Neuronal stem cell (in vitro differentiated cells): ENCODE results near the gene CAMK1G.

Source experiments
- DNase-seq: peaks from one replicate; pipeline ENCODE4 v3.0.0-alpha.2; 2013; ENCODE audit warnings: low spot score
- H2AFZ ChIP-seq: one replicate; pipeline ENCODE4 v1.6.1; 2013; ENCODE audit warnings: mild to moderate bottlenecking, low read length, inconsistent platforms
- H2AK5ac ChIP-seq: 2 replicates; pipeline ENCODE4 v1.6.1; 2013; ENCODE audit warnings: low read depth, mild to moderate bottlenecking, inconsistent platforms, low read length, moderate library complexity, mixed read lengths
- H2BK120ac ChIP-seq: 2 replicates; pipeline ENCODE4 v1.6.1; 2013; ENCODE audit warnings: low read depth, mild to moderate bottlenecking, inconsistent platforms, low read length, moderate library complexity, mixed read lengths
- H2BK12ac ChIP-seq: one replicate; pipeline ENCODE4 v1.6.1; 2013; ENCODE audit warnings: low read length, inconsistent platforms
- H2BK15ac ChIP-seq: 2 replicates; pipeline ENCODE4 v1.6.1; 2013; ENCODE audit warnings: mild to moderate bottlenecking, low read length, inconsistent platforms, mixed read lengths
- H2BK5ac ChIP-seq: one replicate; pipeline ENCODE4 v1.6.1; 2013; ENCODE audit warnings: inconsistent platforms, mild to moderate bottlenecking, low read length, moderate library complexity
- H3K14ac ChIP-seq: one replicate; pipeline ENCODE4 v1.6.1; 2013; ENCODE audit warnings: low read length, inconsistent platforms
- H3K18ac ChIP-seq: 2 replicates; pipeline ENCODE4 v1.6.1; 2013; ENCODE audit warnings: low read length, inconsistent platforms
- H3K23ac ChIP-seq: 2 replicates; pipeline ENCODE4 v1.6.1; 2013; ENCODE audit warnings: low read depth, mild to moderate bottlenecking, mixed read lengths, low read length, inconsistent platforms; ENCODE audit not compliant: poor library complexity
- H3K27ac ChIP-seq: replicated peaks from 3 replicates; pipeline ENCODE4 v1.5.1; 2013; ENCODE audit warnings: low read length, inconsistent platforms
- H3K27me3 ChIP-seq, 3 experiments: 2 replicates each; pipeline ENCODE4 v1.6.1; 2013; ENCODE audit warnings: low read length in 3 of 3, mild to moderate bottlenecking in 2 of 3, inconsistent platforms in 1 of 3, low read depth in 1 of 3, mixed read lengths in 1 of 3, moderate library complexity in 1 of 3; ENCODE audit not compliant: control insufficient read depth in 3 of 3, insufficient read depth in 3 of 3
- H3K36me3 ChIP-seq, 2 donors: replicated peaks in 1 of 2; 2 replicates each; pipeline ENCODE4 v1.6.1; 2013; ENCODE audit warnings: low read length in 2 of 2; ENCODE audit not compliant: control insufficient read depth in 2 of 2, insufficient read depth in 2 of 2
- H3K4ac ChIP-seq: 2 replicates; pipeline ENCODE4 v1.6.1; 2013; ENCODE audit warnings: inconsistent platforms, mild to moderate bottlenecking, low read length, moderate library complexity
- H3K4me1 ChIP-seq, 2 donors: 1 replicate in 1 of 2; 2 replicates in 1 of 2; pipeline ENCODE4 v1.6.1; 2013; ENCODE audit warnings: low read length in 2 of 2, low read depth in 1 of 2; ENCODE audit not compliant: control insufficient read depth in 2 of 2, insufficient read depth in 1 of 2
- H3K4me2 ChIP-seq: one replicate; pipeline ENCODE4 v1.6.1; 2013; ENCODE audit warnings: mild to moderate bottlenecking, low read length, inconsistent platforms; ENCODE audit not compliant: insufficient read depth, poor library complexity, severe bottlenecking
- H3K4me3 ChIP-seq, 2 donors: 2 replicates each; pipeline ENCODE4 v1.5.1; 2013; ENCODE audit warnings: low read length in 2 of 2, mild to moderate bottlenecking in 2 of 2, inconsistent platforms in 1 of 2, moderate library complexity in 1 of 2
- H3K79me1 ChIP-seq: one replicate; pipeline ENCODE4 v1.6.1; 2013; ENCODE audit warnings: low read depth, mild to moderate bottlenecking, inconsistent platforms, low read length, moderate library complexity
- H3K9ac ChIP-seq: one replicate; pipeline ENCODE4 v1.6.1; 2013; ENCODE audit warnings: mild to moderate bottlenecking, low read depth, low read length, inconsistent platforms; ENCODE audit not compliant: poor library complexity
- H3K9me3 ChIP-seq, 2 donors: replicated peaks in 1 of 2; 2 replicates each; pipeline versions ENCODE3 to v1.6.1; 2013; ENCODE audit warnings: low read length in 2 of 2, mild to moderate bottlenecking in 2 of 2, inconsistent platforms in 1 of 2, low read depth in 1 of 2, mixed read lengths in 1 of 2, moderate library complexity in 1 of 2; ENCODE audit not compliant: control insufficient read depth in 2 of 2, insufficient read depth in 1 of 2
- H4K8ac ChIP-seq: one replicate; pipeline ENCODE4 v1.6.1; 2013; ENCODE audit warnings: low read depth, mild to moderate bottlenecking, inconsistent platforms, low read length, moderate library complexity
- H4K91ac ChIP-seq: one replicate; pipeline ENCODE4 v1.6.1; 2013; ENCODE audit warnings: low read length, low read depth, mild to moderate bottlenecking, inconsistent platforms; ENCODE audit not compliant: poor library complexity
- WGBS, 2 donors: extraction: QIAGEN DNeasy Blood & Tissue Kit; methylation state at CpG; one replicate each; pipeline ENCODE4 v1.1.7; 2013; ENCODE audit warnings: missing lambda C conversion rate in 2 of 2, mixed read lengths in 1 of 2; ENCODE audit not compliant: insufficient read length in 2 of 2, insufficient replicate concordance in 1 of 2; ENCODE audit errors: extremely low coverage in 2 of 2; 5-methylcytosine and 5-hydroxymethylcytosine counted together

Gene CAMK1G

GRCh38 chr1:209607102-209607794 lies 23.7 kb downstream of the CAMK1G start:
- Histone ChIP-seq H3K14ac (no peak overlapping the region), H3K9ac (no peak overlapping the region), H3K4me2 (no peak overlapping the region), H2BK5ac (no peak overlapping the region), H3K27me3 (no peaks in the 10 kb centered on the region), H3K9me3 (no peaks in the 10 kb centered on the region), H3K4me1 (no peaks in the 10 kb centered on the region), H3K79me1 (peaks cover 2% of the 10 kb centered on the region), H2BK120ac (no peak overlapping the region), H3K18ac (no peak overlapping the region), H4K8ac (no peak overlapping the region), H2BK15ac (no peak overlapping the region), H4K91ac (no peak overlapping the region), H2BK12ac (no peak overlapping the region), H3K23ac (no peak overlapping the region), H3K4ac (no peak overlapping the region), H3K27ac (no peak overlapping the region), H3K4me3 (no peak overlapping the region), H2AFZ (no peak overlapping the region), H3K36me3 (peaks cover 0 to 5% of the 10 kb centered on the region in 2 donors), H2AK5ac (no peak overlapping the region)
- DNase-seq, result no peak
- no CpG with 5 or more reads among the region's 1 CpG for WGBS, 2 donors

- Histone ChIP-seq H2BK5ac (no peak overlapping the region), H3K14ac (peak overlapping the region; percentile 38), H3K36me3 (peaks cover 0 to 5% of the 10 kb centered on the region in 2 donors), H3K27me3 (no peaks in the 10 kb centered on the region), H3K9me3 (no peaks in the 10 kb centered on the region), H3K4me2 (no peak overlapping the region), H3K4me1 (no peaks in the 10 kb centered on the region), H3K4ac (no peak overlapping the region), H3K27ac (no peak overlapping the region), H2AFZ (no peak overlapping the region), H2AK5ac (no peak overlapping the region), H4K8ac (no peak overlapping the region), H2BK12ac (no peak overlapping the region), H4K91ac (no peak overlapping the region), H2BK15ac (no peak overlapping the region), H2BK120ac (no peak overlapping the region), H3K23ac (no peak overlapping the region), H3K79me1 (peaks cover 2% of the 10 kb centered on the region), H3K4me3 (no peak overlapping the region), H3K9ac (peak overlapping the region; percentile 54), H3K18ac (no peak overlapping the region)
- WGBS, 2 donors, result no CpG with 5 or more reads among the region's 8 CpGs
- DNase-seq, result no peak
These were observed 24.3 kb downstream of the CAMK1G start for GRCh38 chr1:209607795-209608178.

GRCh38 chr1:209609041-209609790 lies 25.7 kb downstream of the CAMK1G start:
- H2BK15ac ChIP-seq, result no peak overlapping the region
- no peak overlapping the region for H2BK120ac ChIP-seq
- no peak overlapping the region for H3K18ac ChIP-seq
- H3K9me3 ChIP-seq, result no peaks in the 10 kb centered on the region
- H2AK5ac ChIP-seq, result no peak overlapping the region
- no peaks in the 10 kb centered on the region for H3K27me3 ChIP-seq
- no peak overlapping the region for H3K14ac ChIP-seq
- H3K23ac ChIP-seq, result no peak overlapping the region
- H3K4me3 ChIP-seq, result no peak overlapping the region
- no peak overlapping the region for H3K27ac ChIP-seq
- H3K36me3 ChIP-seq, result peaks cover 0 to 8% of the 10 kb centered on the region in 2 donors
- no peak overlapping the region for H2BK5ac ChIP-seq
- H3K4ac ChIP-seq, result no peak overlapping the region
- H4K8ac ChIP-seq, result no peak overlapping the region
- no peak overlapping the region for H3K4me2 ChIP-seq
- no peak overlapping the region for H3K9ac ChIP-seq
- H3K79me1 ChIP-seq, result peaks cover 2% of the 10 kb centered on the region
- peak overlapping the region; percentile 85 for H2BK12ac ChIP-seq
- DNase-seq, result no peak
- H3K4me1 ChIP-seq, result no peaks in the 10 kb centered on the region
- no peak overlapping the region for H2AFZ ChIP-seq
- no CpG with 5 or more reads among the region's 9 CpGs for WGBS, 2 donors
- H4K91ac ChIP-seq, result no peak overlapping the region

- H3K14ac ChIP-seq, result no peak overlapping the region
- no peak overlapping the region for H2BK5ac ChIP-seq
- H3K27ac ChIP-seq, result no peak overlapping the region
- H2AFZ ChIP-seq, result no peak overlapping the region
- no peak overlapping the region for H3K4me2 ChIP-seq
- peaks cover 0 to 1% of the 10 kb centered on the region in 2 donors for H3K4me1 ChIP-seq
- H2BK120ac ChIP-seq, result no peak overlapping the region
- H3K23ac ChIP-seq, result no peak overlapping the region
- WGBS, 2 donors, result no CpG with 5 or more reads among the region's 8 CpGs
- no peaks in the 10 kb centered on the region for H3K9me3 ChIP-seq
- no peak overlapping the region for H3K18ac ChIP-seq
- no peak overlapping the region for H2AK5ac ChIP-seq
- no peak overlapping the region for H3K9ac ChIP-seq
- H3K4ac ChIP-seq, result no peak overlapping the region
- H3K4me3 ChIP-seq, result no peak overlapping the region
- H4K8ac ChIP-seq, result no peak overlapping the region
- H4K91ac ChIP-seq, result no peak overlapping the region
- peaks cover 2% of the 10 kb centered on the region for H3K79me1 ChIP-seq
- no peak overlapping the region for H2BK12ac ChIP-seq
- DNase-seq, result no peak
- peaks cover 0 to 8% of the 10 kb centered on the region in 2 donors for H3K36me3 ChIP-seq
- no peaks in the 10 kb centered on the region for H3K27me3 ChIP-seq
- no peak overlapping the region for H2BK15ac ChIP-seq
These were observed 26.5 kb downstream of the CAMK1G start for GRCh38 chr1:209609791-209610630.
